Mesothelial cell of epicardium (in vitro differentiated cells): ENCODE data around the gene NAALADL1. TPM values are rescaled to one million over a fixed set of nuclear protein-coding genes. Genes with fewer than 3 reads are reported as not detected.

Experiments
- DNase-seq, 2 experiments: peaks; one replicate each; pipeline ENCODE4 v3.0.0; 2021; ENCODE audit warnings: low spot score in 2 of 2; ENCODE audit not compliant: unreplicated experiment in 2 of 2
- H3K27ac Mint-ChIP-seq: 2 replicates; pipeline ENCODE4 v1.8.0; 2021; ENCODE audit warnings: mixed read lengths
- H3K27me3 Mint-ChIP-seq: 2 replicates; pipeline ENCODE4 v1.8.0; 2021; ENCODE audit warnings: low read depth, mixed read lengths
- H3K36me3 Mint-ChIP-seq: 2 replicates; pipeline ENCODE4 v1.8.0; 2021; ENCODE audit warnings: mixed read lengths
- H3K4me1 Mint-ChIP-seq: 2 replicates; pipeline ENCODE4 v1.8.0; 2021; ENCODE audit warnings: mixed read lengths
- H3K4me3 Mint-ChIP-seq: 2 replicates; pipeline ENCODE4 v1.8.0; 2021; ENCODE audit warnings: mild to moderate bottlenecking, moderate library complexity, mixed read lengths
- H3K9me3 Mint-ChIP-seq: 2 replicates; pipeline ENCODE4 v1.8.0; 2021; ENCODE audit warnings: mixed read lengths
- total RNA-seq: library from RNA; stranded (reverse); gene quantifications from 3 replicates; pipeline ENCODE4 v1.2.1, GENCODE V29; 2021
- TF ChIP-seq, protein P1 (sequence below): fragments of 200-600 bp; sonication (generic); IDR thresholded peaks from one replicate; pipeline ENCODE4 v1.5.0; 2021; ENCODE audit warnings: antibody characterized with exemption; ENCODE audit not compliant: unreplicated experiment

Gene NAALADL1
- total RNA-seq, 1 donor from 2014 or later, result 1.2 TPM

DNA sequence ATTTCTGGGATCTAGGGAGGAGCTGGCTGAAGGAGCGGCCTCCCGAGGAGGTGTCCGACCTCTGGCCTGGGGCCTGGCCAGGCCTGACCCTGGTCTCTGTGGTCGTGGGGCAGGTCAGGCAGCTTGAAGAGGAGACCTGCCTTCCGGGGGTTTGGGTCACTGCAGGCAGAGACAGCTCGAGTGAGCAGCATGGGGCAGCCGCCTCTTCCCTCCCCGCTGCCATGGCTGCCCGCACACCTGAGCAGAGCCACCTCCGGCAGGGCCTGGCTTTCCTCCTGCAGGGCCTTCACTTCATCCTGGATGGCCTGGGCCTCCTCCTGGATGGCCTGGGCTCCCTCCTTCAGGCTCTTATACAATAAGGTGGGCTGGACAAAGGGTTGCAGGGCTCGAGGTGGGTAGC, 8.0 kb upstream of the NAALADL1 start:
- Mint-ChIP-seq H3K27me3 (peaks cover 2% of the 10 kb centered on the region), H3K4me3 (no peak overlapping the region), H3K9me3 (no peaks in the 10 kb centered on the region), H3K4me1 (no peaks in the 10 kb centered on the region), H3K27ac (no peak overlapping the region), H3K36me3 (no peaks in the 10 kb centered on the region)
- TF ChIP-seq, protein P1, sequence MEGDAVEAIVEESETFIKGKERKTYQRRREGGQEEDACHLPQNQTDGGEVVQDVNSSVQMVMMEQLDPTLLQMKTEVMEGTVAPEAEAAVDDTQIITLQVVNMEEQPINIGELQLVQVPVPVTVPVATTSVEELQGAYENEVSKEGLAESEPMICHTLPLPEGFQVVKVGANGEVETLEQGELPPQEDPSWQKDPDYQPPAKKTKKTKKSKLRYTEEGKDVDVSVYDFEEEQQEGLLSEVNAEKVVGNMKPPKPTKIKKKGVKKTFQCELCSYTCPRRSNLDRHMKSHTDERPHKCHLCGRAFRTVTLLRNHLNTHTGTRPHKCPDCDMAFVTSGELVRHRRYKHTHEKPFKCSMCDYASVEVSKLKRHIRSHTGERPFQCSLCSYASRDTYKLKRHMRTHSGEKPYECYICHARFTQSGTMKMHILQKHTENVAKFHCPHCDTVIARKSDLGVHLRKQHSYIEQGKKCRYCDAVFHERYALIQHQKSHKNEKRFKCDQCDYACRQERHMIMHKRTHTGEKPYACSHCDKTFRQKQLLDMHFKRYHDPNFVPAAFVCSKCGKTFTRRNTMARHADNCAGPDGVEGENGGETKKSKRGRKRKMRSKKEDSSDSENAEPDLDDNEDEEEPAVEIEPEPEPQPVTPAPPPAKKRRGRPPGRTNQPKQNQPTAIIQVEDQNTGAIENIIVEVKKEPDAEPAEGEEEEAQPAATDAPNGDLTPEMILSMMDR, result no peak
- no peak for DNase-seq

GRCh38 chr11:65065851-65066250, 7.5 kb upstream of the NAALADL1 start:
- Mint-ChIP-seq H3K4me1 (no peaks in the 10 kb centered on the region), H3K9me3 (no peaks in the 10 kb centered on the region), H3K4me3 (no peak overlapping the region), H3K27me3 (peaks cover 2% of the 10 kb centered on the region), H3K36me3 (no peaks in the 10 kb centered on the region), H3K27ac (no peak overlapping the region)
- TF ChIP-seq, protein P1, result no peak
- no peak for DNase-seq

DNA sequence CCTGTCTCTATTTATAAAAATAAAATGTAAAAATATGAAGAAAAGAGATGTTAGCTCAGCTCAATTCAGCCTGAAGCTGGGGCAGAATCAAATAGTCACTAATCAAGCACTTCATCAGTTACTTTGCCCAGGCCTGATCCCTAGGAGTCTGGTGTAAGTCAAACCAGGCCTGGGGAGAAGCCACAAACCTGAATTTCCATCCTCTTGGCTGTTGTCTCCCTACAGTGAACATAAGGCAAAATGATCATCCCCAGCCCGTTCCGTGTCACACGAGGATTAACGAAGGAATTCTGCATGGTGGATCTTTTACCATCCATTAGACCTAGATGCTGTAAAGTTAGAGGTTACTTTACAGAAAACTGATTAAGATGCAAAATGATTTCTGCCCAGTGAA, 6.5 kb upstream of the NAALADL1 start:
- DNase-seq, result no peak
- Mint-ChIP-seq H3K27me3 (peaks cover 2% of the 10 kb centered on the region), H3K9me3 (no peaks in the 10 kb centered on the region), H3K4me3 (no peak overlapping the region), H3K27ac (no peak overlapping the region), H3K4me1 (no peaks in the 10 kb centered on the region), H3K36me3 (no peaks in the 10 kb centered on the region)
- TF ChIP-seq, protein P1, result no peak

- H3K4me1 Mint-ChIP-seq, result no peaks in the 10 kb centered on the region
- no peaks in the 10 kb centered on the region for H3K36me3 Mint-ChIP-seq
- H3K4me3 Mint-ChIP-seq, result no peak overlapping the region
- no peak for DNase-seq
- TF ChIP-seq, protein P1, result no peak
- H3K9me3 Mint-ChIP-seq, result no peaks in the 10 kb centered on the region
- H3K27me3 Mint-ChIP-seq, result peaks cover 4% of the 10 kb centered on the region
- H3K27ac Mint-ChIP-seq, result no peak overlapping the region
Measured at GRCh38 chr11:65063532-65063931, 5.2 kb upstream of the NAALADL1 start.

DNA sequence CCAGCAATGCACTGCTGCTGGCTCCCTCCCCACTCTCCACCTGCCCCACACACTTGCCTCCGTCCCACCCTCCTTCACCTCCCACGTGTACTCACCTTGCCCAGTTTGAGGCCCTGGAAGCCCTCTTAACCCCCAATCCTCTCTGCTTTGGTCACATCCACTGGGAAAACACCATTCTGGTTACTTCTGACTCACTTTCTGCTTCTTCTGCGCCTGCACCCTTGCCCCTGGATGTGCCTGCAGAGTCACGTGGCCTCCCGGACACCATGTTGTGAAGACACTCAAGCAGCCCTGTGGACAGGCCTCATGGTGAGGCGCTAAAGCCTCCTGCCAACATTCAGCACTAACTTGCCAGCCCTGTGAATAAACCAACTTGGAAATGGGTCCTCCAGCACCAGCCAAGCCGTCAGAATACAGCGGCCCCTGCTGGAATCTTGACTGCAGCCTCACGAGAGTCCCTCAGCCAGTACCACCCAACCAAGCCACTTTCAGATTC, 2.6 kb upstream of the NAALADL1 start:
- no peaks in the 10 kb centered on the region for H3K9me3 Mint-ChIP-seq
- no peaks in the 10 kb centered on the region for H3K4me1 Mint-ChIP-seq
- no peaks in the 10 kb centered on the region for H3K36me3 Mint-ChIP-seq
- no peak overlapping the region for H3K4me3 Mint-ChIP-seq
- TF ChIP-seq, protein P1, result no peak
- DNase-seq, result no peak
- no peak overlapping the region for H3K27ac Mint-ChIP-seq
- H3K27me3 Mint-ChIP-seq, result peaks cover 4% of the 10 kb centered on the region
